HFFc6 (cell line): Measurements from ENCODE around the gene PCDHGC4. TPM values are rescaled to one million over a fixed set of nuclear protein-coding genes. Genes with fewer than 3 reads are reported as not detected.

Experiments
- DNase-seq: peaks from one replicate; pipeline ENCODE4 v3.0.0-alpha.2; 2018
- H3K27ac Mint-ChIP-seq: 2 replicates; pipeline ENCODE4 v1.8.0; 2020; ENCODE audit warnings: mild to moderate bottlenecking, mixed read lengths
- H3K27me3 Mint-ChIP-seq: 2 replicates; pipeline ENCODE4 v1.8.0; 2021; ENCODE audit warnings: mild to moderate bottlenecking, moderate library complexity, mixed read lengths; ENCODE audit not compliant: insufficient read depth
- H3K36me3 Mint-ChIP-seq: 2 replicates; pipeline ENCODE4 v1.8.0; 2021; ENCODE audit warnings: low read depth, mixed read lengths
- H3K4me1 Mint-ChIP-seq: 2 replicates; pipeline ENCODE4 v1.8.0; 2020; ENCODE audit warnings: low read depth, mixed read lengths
- H3K4me3 Mint-ChIP-seq: 2 replicates; pipeline ENCODE4 v1.8.0; 2020; ENCODE audit warnings: mild to moderate bottlenecking, moderate library complexity, mixed read lengths
- H3K9me3 Mint-ChIP-seq: 2 replicates; pipeline ENCODE4 v1.8.0; 2020; ENCODE audit warnings: mild to moderate bottlenecking, mixed read lengths
- CTCF ChIP-seq: fragments of 200-600 bp; sonication (generic); IDR thresholded peaks from 2 replicates; pipeline ENCODE4 v1.5.0; 2021; ENCODE audit warnings: antibody characterized with exemption, mild to moderate bottlenecking
- total RNA-seq, 6 experiments: library from RNA; stranded (reverse); fragmentation: NEBNext Ultra II Directional; extraction: Animal tissue kit (Norgen Biotek cat#: 25700); gene quantifications; 2 replicates in 1 of 6; 3 replicates in 5 of 6; pipeline ENCODE4 v1.2.3, GENCODE V29; 2021

Gene PCDHGC4
- total RNA-seq, 6 experiments from 2014 or later = 0.34 to 1.4 (median 0.62) TPM

GRCh38 chr5:141494761-141495452 is 10.1 kb downstream of the PCDHGC4 start:
- Mint-ChIP-seq H3K9me3 (no peaks in the 10 kb centered on the region), H3K4me3 (peak overlapping the region; percentile 42; the same call in 1 of the 2 replicates), H3K27me3 (no peaks in the 10 kb centered on the region), H3K4me1 (peaks cover 40% of the 10 kb centered on the region), H3K27ac (peak overlapping the region; percentile 83), H3K36me3 (peaks cover 14% of the 10 kb centered on the region)
- no peak for TF ChIP-seq CTCF
- no peak for DNase-seq

- Mint-ChIP-seq H3K27me3 (no peaks in the 10 kb centered on the region), H3K4me1 (peaks cover 35% of the 10 kb centered on the region), H3K36me3 (peaks cover 13% of the 10 kb centered on the region), H3K27ac (peak overlapping the region; percentile 19), H3K4me3 (peak overlapping the region; percentile 6; the same call in 1 of the 2 replicates), H3K9me3 (no peaks in the 10 kb centered on the region)
- no peak for TF ChIP-seq CTCF
- no peak for DNase-seq
These were observed 10.6 kb downstream of the PCDHGC4 start for GRCh38 chr5:141495453-141495811.

DNA sequence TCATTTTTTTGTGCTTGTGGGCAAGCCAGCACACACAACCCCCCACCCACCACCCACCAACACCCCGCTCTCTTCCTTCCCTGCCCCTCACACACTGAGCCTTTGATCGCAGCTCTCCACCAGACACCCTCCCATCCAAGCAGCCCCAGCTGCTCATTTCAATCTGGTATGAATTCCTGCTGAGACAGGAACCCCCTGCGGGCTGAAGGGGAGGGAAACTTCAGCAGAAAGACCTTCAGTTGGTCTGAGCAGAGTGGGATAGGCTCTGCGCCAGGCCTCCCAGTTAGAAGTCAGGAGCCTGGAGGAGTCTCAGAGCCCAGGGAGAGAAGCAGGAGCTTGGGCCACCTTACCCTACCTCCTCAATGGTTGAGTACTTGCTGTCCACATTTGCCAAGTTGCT is 11.2 kb downstream of the PCDHGC4 start:
- H3K4me1 Mint-ChIP-seq = peaks cover 28% of the 10 kb centered on the region
- no peak overlapping the region for H3K4me3 Mint-ChIP-seq
- DNase-seq = no peak
- peaks cover 7% of the 10 kb centered on the region for H3K36me3 Mint-ChIP-seq
- no peaks in the 10 kb centered on the region for H3K27me3 Mint-ChIP-seq
- H3K27ac Mint-ChIP-seq = peak overlapping the region; percentile 19; the same call in 1 of the 2 replicates
- no peak for TF ChIP-seq CTCF
- no peaks in the 10 kb centered on the region for H3K9me3 Mint-ChIP-seq

DNA sequence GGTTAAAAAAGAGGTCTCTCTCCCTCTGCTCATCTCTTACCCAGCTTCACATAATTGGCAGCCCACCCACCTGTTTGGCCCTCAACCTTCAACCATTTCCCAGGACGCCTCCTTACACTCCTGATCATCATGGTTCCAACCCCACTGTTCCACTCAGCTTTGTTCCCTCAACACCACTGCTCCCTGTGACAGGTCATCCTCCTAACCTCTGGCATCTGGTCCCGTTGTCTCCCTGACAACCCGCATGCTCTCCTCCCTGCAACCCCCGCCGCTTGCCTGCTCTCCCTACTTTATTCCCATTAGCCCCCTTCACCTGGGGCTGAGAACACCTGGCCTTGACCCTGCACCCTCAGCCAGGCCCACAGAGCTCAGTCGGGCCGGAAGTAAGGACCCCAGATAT is 16.9 kb downstream of the PCDHGC4 start:
- peak overlapping the region; percentile 43; the same call in 1 of the 2 replicates for H3K27ac Mint-ChIP-seq
- DNase-seq = no peak
- no peak overlapping the region for H3K4me3 Mint-ChIP-seq
- H3K36me3 Mint-ChIP-seq = peaks cover 21% of the 10 kb centered on the region
- TF ChIP-seq CTCF = no peak
- H3K9me3 Mint-ChIP-seq = no peaks in the 10 kb centered on the region
- peaks cover 2% of the 10 kb centered on the region for H3K4me1 Mint-ChIP-seq
- peaks cover 2% of the 10 kb centered on the region for H3K27me3 Mint-ChIP-seq

- no peak for DNase-seq
- Mint-ChIP-seq H3K4me3 (no peak overlapping the region), H3K36me3 (peaks cover 15% of the 10 kb centered on the region; the same call in 1 of the 2 replicates)
These were observed 18.9 kb downstream of the PCDHGC4 start for GRCh38 chr5:141503681-141504080.

More at GRCh38 chr5:141503681-141504080, 18.9 kb downstream of the PCDHGC4 start:
- peaks cover 5% of the 10 kb centered on the region for H3K27me3 Mint-ChIP-seq
- no peak overlapping the region for H3K27ac Mint-ChIP-seq
- no peaks in the 10 kb centered on the region for H3K9me3 Mint-ChIP-seq
- no peak for TF ChIP-seq CTCF
- peaks cover 22% of the 10 kb centered on the region for H3K4me1 Mint-ChIP-seq
